CD4-positive, alpha-beta T cell treated with Interferon gamma for 1 hour (primary cell): Measurements from ENCODE around the gene SLC25A33.

Experiments
- DNase-seq: peaks from one replicate; pipeline ENCODE4 v3.0.0-alpha.2; 2020

The SLC25A33 gene

GRCh38 chr1:9628541-9629444 lies 89.5 kb downstream of the SLC25A33 start:
- DNase-seq = peak; percentile 65

- DNase-seq = peak; percentile 77
Measured at GRCh38 chr1:9629445-9630201, 90.4 kb downstream of the SLC25A33 start.

- no peak for DNase-seq
Measured at GRCh38 chr1:9630331-9631111, 91.3 kb downstream of the SLC25A33 start.

GRCh38 chr1:9631613-9632012 lies 92.3 kb downstream of the SLC25A33 start:
- DNase-seq = no peak

- no peak for DNase-seq
Measured at GRCh38 chr1:9633493-9633892, 94.2 kb downstream of the SLC25A33 start.

GRCh38 chr1:9634582-9634981 lies 95.3 kb downstream of the SLC25A33 start:
- no peak for DNase-seq
